Stimulated activated naive CD8-positive, alpha-beta T cell treated with anti-CD3 and anti-CD28 coated beads, Interleukin-15, amount 100 ng/mL, for 72 hours (primary cell): ENCODE data around the gene PAPOLB.
A peak's percentile ranks its signal among the peaks of the same experiment; 100 is the strongest.
"Not testable (repeated sequence)": the region's sequence is repeated elsewhere in the genome, so short reads cannot be mapped to it uniquely, and the experiment has no call there.

Experiments
- ATAC-seq: fragments of 150-1000 bp; cut with Tn5 transposase; 2 replicates; pipeline ENCODE4 v1.10.0; 2021; ENCODE audit warnings: mild to moderate bottlenecking, moderate library complexity
- DNase-seq, 2 donors: peaks; one replicate each; pipeline ENCODE4 v3.0.0; 2021 to 2022
- H3K27ac Mint-ChIP-seq, 2 donors: one replicate each; pipeline ENCODE4 v1.8.0; 2022; ENCODE audit warnings: mild to moderate bottlenecking in 2 of 2, mixed read lengths in 2 of 2, moderate library complexity in 2 of 2
- H3K27me3 Mint-ChIP-seq: one replicate; pipeline ENCODE4 v1.8.0; 2022; ENCODE audit warnings: mixed read lengths
- H3K4me1 Mint-ChIP-seq: one replicate; pipeline ENCODE4 v1.8.0; 2022; ENCODE audit warnings: mild to moderate bottlenecking, mixed read lengths
- H3K4me3 Mint-ChIP-seq, 2 donors: one replicate each; pipeline ENCODE4 v1.8.0; 2022; ENCODE audit warnings: mild to moderate bottlenecking in 2 of 2, mixed read lengths in 2 of 2, moderate library complexity in 1 of 2
- H3K9me3 Mint-ChIP-seq, 2 donors: one replicate each; pipeline ENCODE4 v1.8.0; 2022; ENCODE audit warnings: mixed read lengths in 2 of 2

PAPOLB gene

DNA sequence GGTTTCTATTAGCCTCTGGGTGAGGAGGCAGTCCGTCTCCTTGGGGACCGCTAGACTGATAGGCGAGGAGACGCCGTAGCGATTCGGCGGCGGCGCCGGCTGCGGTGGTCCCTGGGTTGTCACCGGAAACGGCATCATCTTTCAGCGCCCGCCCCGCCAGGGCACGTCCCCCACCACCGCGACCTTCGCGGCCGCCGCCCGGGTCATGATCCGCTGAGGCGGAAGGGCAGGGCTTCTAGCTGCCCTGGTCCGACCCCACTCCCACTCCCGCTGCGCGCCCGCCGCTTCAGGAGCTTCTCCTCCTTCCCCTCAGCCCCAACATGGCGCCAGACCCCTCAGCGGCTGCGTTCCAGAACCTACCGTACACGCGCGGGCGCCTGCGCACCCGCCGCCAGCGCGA lies at the start of gene PAPOLB:
Gene PAPOLB, minus strand, starts transcription at position 358 of the 400 bp plus-strand sequence. Its CDS starts 220 bp downstream, at position 138.
- Mint-ChIP-seq H3K4me3 (peak within 1 kb of the TSS; percentile 80 to 89), H3K27ac (peak within 1 kb of the TSS; percentile 60 to 96), H3K9me3 (peaks cover 16 to 18% of the 10 kb centered on the region in 2 donors), H3K27me3 (peaks cover 54% of the 10 kb centered on the region), H3K4me1 (peaks cover 12% of the 10 kb centered on the region)
- ATAC-seq: peak; percentile 88
- DNase-seq: peak; percentile 63 to 72

DNA sequence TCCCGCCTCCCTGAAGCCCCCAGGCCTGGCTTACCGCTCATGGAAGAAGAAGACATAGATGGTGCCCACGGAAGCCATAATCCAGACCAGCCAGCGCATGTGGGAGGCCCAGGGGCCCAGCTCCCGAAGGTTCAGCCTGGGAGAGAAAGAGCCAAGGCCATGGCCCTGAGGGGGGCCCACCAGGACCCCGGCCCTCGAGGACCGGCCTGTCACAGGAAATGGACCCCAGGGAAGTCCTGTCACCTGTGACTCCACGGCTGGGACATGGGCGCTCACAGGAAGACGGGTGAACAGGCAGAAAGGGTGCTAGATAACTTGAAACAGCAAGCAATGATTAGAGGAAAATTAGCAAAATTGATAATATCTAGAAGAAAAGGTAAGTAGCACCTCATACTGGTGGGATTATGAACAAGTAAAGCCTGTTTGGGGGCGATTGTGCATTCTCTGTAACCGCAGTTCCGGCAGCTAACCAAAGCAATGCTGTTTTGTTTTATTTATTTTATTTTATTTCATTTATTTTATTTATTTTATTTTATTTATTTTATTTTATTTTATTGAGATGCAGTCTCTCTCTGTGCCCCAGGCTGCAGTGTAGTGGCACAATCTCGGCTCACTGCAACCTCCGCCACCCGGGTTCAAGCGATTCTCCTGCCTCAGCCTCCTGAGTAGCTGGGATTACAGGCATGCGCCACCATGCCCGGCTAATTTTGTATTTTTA lies 49.4 kb upstream of the PAPOLB start:
- ATAC-seq: no peak
- Mint-ChIP-seq H3K27me3 (peaks cover 15% of the 10 kb centered on the region), H3K9me3 (no peaks in the 10 kb centered on the region), H3K4me3 (no peak overlapping the region), H3K4me1 (no peaks in the 10 kb centered on the region), H3K27ac (no peak overlapping the region)
- no peak for DNase-seq

DNA sequence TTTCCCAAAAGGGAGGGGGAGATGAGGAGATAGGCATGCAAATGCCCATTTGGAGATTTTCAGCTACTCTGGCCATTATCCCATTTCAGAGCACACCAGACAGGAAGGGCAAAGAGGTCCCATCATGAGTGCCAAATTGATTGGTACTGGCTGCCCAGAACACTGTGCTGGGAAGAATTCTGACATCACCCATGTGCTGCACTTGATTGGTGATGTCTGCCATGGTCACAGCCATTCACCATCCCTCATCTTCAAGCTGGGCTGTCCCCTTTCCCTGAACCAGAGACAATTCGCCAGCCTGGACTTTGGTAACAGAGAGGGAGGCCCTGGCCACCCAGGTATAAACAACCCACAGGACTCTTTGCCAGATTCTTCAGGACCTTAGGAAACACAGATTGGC lies 44.9 kb upstream of the PAPOLB start:
- peaks cover 30% of the 10 kb centered on the region for H3K27me3 Mint-ChIP-seq
- no peaks in the 10 kb centered on the region for H3K4me1 Mint-ChIP-seq
- H3K4me3 Mint-ChIP-seq: no peak overlapping the region
- no peaks in the 10 kb centered on the region for H3K9me3 Mint-ChIP-seq
- DNase-seq (no peak), ATAC-seq (no peak)
- peak overlapping the region in 1 of 2 donors; percentile 42 for H3K27ac Mint-ChIP-seq

GRCh38 chr7:4905171-4905570 lies 43.3 kb upstream of the PAPOLB start:
- Mint-ChIP-seq H3K4me1 (no peaks in the 10 kb centered on the region), H3K27ac (peak overlapping the region in 1 of 2 donors; percentile 92), H3K9me3 (no peaks in the 10 kb centered on the region), H3K4me3 (no peak overlapping the region), H3K27me3 (peaks cover 29% of the 10 kb centered on the region)
- DNase-seq: no peak
- no peak for ATAC-seq

GRCh38 chr7:4904346-4904745 lies 42.5 kb upstream of the PAPOLB start:
- no peaks in the 10 kb centered on the region for H3K4me1 Mint-ChIP-seq
- ATAC-seq (no peak), DNase-seq (no peak)
- H3K9me3 Mint-ChIP-seq: no peaks in the 10 kb centered on the region
- H3K27ac Mint-ChIP-seq: no peak overlapping the region
- H3K4me3 Mint-ChIP-seq: no peak overlapping the region
- H3K27me3 Mint-ChIP-seq: peaks cover 29% of the 10 kb centered on the region

DNA sequence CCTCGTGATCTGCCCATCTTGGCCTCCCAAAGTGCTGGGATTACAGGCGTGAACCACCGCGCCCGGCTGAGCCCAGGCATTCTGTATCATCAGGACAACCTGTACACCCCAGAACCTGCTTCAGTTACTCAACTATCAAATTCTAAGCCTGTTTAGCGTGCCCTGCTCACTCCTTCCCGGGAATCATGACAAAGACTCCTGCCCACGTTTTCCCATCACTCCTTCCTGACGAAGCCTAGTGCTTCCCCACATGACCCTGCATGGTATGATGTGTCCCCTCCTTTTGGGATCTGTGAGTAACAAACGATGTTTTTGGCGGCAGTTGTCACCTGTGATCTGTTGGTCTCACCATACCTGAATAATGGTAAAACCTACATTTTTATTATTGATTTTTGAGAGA lies 33.9 kb upstream of the PAPOLB start:
- Mint-ChIP-seq H3K27me3 (peaks cover 5% of the 10 kb centered on the region), H3K4me3 (no peak overlapping the region), H3K9me3 (peaks cover 6 to 11% of the 10 kb centered on the region in 2 donors), H3K27ac (no peak overlapping the region), H3K4me1 (no peaks in the 10 kb centered on the region)
- no peak for DNase-seq
- no peak for ATAC-seq

GRCh38 chr7:4894482-4894881 lies 32.7 kb upstream of the PAPOLB start:
- Mint-ChIP-seq H3K27ac (no peak overlapping the region), H3K4me3 (no peak overlapping the region), H3K9me3 (peaks cover 6 to 11% of the 10 kb centered on the region in 2 donors), H3K27me3 (no peaks in the 10 kb centered on the region), H3K4me1 (no peaks in the 10 kb centered on the region)
- no peak for DNase-seq
- no peak for ATAC-seq

- no peaks in the 10 kb centered on the region for H3K4me1 Mint-ChIP-seq
- H3K4me3 Mint-ChIP-seq: no peak overlapping the region
- no peak overlapping the region for H3K27ac Mint-ChIP-seq
- no peak for ATAC-seq
- H3K27me3 Mint-ChIP-seq: no peaks in the 10 kb centered on the region
- H3K9me3 Mint-ChIP-seq: peaks cover 6 to 11% of the 10 kb centered on the region in 2 donors
- DNase-seq: no peak
These were observed 32.2 kb upstream of the PAPOLB start for GRCh38 chr7:4893929-4894475.

DNA sequence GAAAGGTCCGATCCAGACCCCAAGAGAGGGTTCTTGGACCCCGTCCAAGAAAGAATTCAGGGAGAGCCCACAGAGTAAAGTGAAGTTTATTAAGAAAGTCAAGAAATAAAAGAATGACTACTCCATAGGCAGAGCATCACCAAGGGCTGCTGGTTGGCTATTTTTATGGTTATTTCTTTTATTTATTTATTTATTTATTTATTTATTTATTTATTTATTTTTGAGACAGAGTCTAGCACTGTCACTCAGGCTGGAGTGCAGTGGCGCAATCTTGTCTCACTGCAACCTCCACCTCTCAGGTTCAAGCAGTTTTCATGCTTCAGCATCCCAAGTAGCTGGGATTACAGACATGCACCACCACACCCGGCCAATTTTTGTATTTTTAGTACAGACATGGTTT lies 31.4 kb upstream of the PAPOLB start:
- peaks cover 6 to 11% of the 10 kb centered on the region in 2 donors for H3K9me3 Mint-ChIP-seq
- DNase-seq, H3K4me3 Mint-ChIP-seq, ATAC-seq, H3K27me3 Mint-ChIP-seq, H3K4me1 Mint-ChIP-seq, H3K27ac Mint-ChIP-seq: not testable (repeated sequence)

DNA sequence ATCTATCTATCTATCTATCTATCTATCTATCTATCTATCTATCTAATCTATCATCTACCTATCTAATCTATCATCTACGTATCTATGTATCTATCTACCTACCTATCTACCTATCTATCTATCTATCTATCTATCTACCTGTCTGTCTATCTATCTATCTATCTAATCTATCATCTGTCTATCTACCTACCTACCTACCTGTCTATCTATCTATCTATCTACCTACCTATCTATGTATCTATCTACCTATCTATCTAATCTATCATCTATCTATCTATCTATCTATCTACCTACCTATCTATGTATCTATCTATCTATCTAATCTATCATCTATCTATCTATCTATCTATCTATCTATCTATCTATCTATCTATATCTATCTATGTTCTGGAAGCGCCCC lies 29.7 kb upstream of the PAPOLB start:
- not testable (repeated sequence) for DNase-seq, H3K27me3 Mint-ChIP-seq, H3K4me1 Mint-ChIP-seq, H3K27ac Mint-ChIP-seq, H3K4me3 Mint-ChIP-seq, ATAC-seq
- peaks cover 6 to 11% of the 10 kb centered on the region in 2 donors for H3K9me3 Mint-ChIP-seq

GRCh38 chr7:4889682-4890081 lies 27.9 kb upstream of the PAPOLB start:
- H3K27me3 Mint-ChIP-seq: no peaks in the 10 kb centered on the region
- no peak overlapping the region for H3K4me3 Mint-ChIP-seq
- DNase-seq: no peak
- peaks cover 6 to 10% of the 10 kb centered on the region in 2 donors for H3K9me3 Mint-ChIP-seq
- ATAC-seq: no peak
- no peaks in the 10 kb centered on the region for H3K4me1 Mint-ChIP-seq
- H3K27ac Mint-ChIP-seq: no peak overlapping the region

- no peaks in the 10 kb centered on the region for H3K9me3 Mint-ChIP-seq
- ATAC-seq: no peak
- H3K27ac Mint-ChIP-seq: no peak overlapping the region
- no peak overlapping the region for H3K4me3 Mint-ChIP-seq
- DNase-seq: no peak
- no peaks in the 10 kb centered on the region for H3K27me3 Mint-ChIP-seq
- H3K4me1 Mint-ChIP-seq: no peaks in the 10 kb centered on the region
These were observed 26.3 kb upstream of the PAPOLB start for GRCh38 chr7:4888161-4888560.

DNA sequence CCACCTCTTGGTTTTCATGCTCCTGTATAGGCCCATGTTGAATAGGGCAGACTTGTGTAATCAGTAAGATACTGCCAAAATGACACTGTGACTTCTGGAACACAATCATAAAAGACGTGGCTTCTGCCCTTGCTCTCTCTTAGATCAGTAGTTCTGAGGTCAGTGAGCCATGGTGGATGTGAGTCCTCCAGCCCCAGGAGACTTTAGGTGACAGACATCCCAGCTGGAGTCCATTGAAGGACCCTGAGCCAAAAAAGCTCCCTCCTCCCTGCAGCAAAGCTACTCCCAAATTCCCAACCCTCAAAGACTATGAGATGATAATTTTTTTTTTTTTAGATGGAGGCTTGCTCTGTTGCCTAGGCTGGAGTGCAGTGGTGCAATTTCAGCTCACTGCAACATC lies 24.8 kb upstream of the PAPOLB start:
- no peak for DNase-seq
- Mint-ChIP-seq H3K4me1 (peaks cover 12% of the 10 kb centered on the region), H3K27me3 (peaks cover 15% of the 10 kb centered on the region), H3K4me3 (no peak overlapping the region), H3K9me3 (no peaks in the 10 kb centered on the region), H3K27ac (no peak overlapping the region)
- no peak for ATAC-seq

DNA sequence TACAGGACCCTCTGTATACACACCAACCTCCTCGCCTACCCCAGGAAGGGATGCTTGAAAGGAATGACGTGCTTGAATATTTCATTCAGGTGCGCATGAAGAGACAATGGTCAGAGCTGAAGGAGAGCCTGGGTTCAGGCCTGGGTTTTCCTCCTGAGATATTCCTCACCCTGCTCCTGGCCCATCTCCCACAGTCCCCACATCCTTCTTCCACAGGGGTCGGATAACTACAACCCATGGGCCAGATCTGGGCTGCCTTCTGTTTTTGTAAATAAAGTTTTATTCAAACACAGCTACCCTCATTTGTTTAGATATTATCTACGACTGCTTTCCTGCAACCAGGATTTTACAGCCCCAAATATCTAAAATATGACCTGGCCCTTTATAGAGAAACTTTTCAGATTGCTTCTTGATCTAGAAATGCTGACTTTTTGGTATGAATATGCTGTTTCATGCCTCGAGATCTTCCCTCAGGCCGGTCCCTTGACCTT lies 23.5 kb upstream of the PAPOLB start:
- H3K9me3 Mint-ChIP-seq: no peaks in the 10 kb centered on the region
- H3K4me3 Mint-ChIP-seq: no peak overlapping the region
- DNase-seq (no peak), ATAC-seq (no peak)
- peaks cover 12% of the 10 kb centered on the region for H3K4me1 Mint-ChIP-seq
- no peak overlapping the region for H3K27ac Mint-ChIP-seq
- peaks cover 21% of the 10 kb centered on the region for H3K27me3 Mint-ChIP-seq

DNA sequence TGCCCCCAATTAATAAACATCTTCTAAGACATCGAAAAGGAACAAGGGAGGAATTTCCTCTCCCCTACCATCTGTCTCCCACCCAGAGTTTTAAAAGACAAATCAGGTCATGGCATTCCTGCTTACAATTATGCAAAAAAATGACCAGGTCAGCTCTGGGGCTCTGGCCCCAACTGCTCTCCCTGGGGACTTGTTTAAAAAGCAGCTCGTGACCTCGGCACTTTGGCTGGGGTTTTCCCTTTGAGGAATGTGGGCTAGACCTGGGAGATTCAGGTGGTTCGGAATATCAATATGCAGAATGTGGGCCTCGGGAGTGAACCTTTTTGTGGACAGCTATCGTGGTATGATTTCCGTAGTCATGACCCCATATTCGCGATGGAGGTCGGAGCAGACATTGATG lies 22.3 kb upstream of the PAPOLB start:
- Mint-ChIP-seq H3K4me1 (peaks cover 12% of the 10 kb centered on the region), H3K4me3 (no peak overlapping the region), H3K27ac (no peak overlapping the region), H3K27me3 (peaks cover 33% of the 10 kb centered on the region), H3K9me3 (no peaks in the 10 kb centered on the region)
- DNase-seq (no peak), ATAC-seq (no peak)

DNA sequence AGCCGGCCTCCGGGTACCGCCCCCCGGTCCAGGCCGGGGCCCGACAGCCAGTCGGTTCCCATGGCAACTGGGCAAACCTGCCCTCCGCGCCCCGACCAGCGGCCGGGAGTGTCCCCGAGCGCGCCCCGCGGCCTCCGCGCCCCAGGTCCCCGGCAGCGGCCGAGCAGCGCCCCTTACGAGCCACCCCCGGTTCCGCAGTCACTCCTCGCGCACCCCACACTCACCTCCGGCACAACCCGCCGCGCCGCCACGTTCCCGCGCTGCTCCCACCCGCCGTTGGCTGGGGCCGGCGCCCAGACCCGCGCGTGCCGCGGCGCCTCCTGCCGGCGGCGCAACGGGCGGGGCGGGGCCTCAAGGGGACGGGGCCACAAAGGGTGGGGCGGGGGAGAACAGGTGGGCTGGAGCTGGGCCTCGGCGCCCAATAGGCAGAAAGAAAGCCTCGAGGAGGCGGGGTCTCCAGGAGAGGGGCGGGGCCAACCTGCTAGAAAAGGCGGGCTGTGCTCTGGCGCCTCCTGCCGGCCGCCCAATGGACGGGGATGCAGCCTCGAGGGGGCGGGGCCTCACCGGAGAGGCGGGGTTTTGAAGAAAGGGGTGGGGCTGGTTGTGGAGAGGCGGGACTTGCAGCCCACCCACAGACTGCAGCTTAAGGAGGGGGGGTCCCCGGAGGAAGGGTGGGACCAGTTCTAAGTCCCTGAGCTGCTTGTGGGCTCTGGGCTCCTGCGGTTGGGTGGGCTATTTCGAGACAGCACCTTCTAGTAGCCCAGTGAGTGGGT lies 21.7 kb upstream of the PAPOLB start, which contains the start of gene RADIL:
Gene RADIL, minus strand, starts transcription at position 345 of the 773 bp plus-strand sequence. CDS start 5,577 bp downstream, outside the sequence.
- no peaks in the 10 kb centered on the region for H3K9me3 Mint-ChIP-seq
- DNase-seq (peak; percentile 92 to 95), ATAC-seq (peak; percentile 95)
- peaks cover 35% of the 10 kb centered on the region for H3K27me3 Mint-ChIP-seq
- peak within 1 kb of the TSS in 1 of 2 donors; percentile 84 for H3K27ac Mint-ChIP-seq
- peak within 1 kb of the TSS; percentile 71 to 76 for H3K4me3 Mint-ChIP-seq
- peaks cover 12% of the 10 kb centered on the region for H3K4me1 Mint-ChIP-seq
